Subcutaneous abdominal adipose tissue (tissue), 5 donors: ENCODE measurements around the gene CCDC78.

ENCODE experiments used
- H3K27ac ChIP-seq: one replicate; pipeline ENCODE4 v1.7.0; 2013; ENCODE audit warnings: low read depth, mild to moderate bottlenecking, inconsistent platforms, low read length, moderate library complexity
- H3K27me3 ChIP-seq, 5 donors: one replicate each; pipeline ENCODE4 v1.7.0; 2013; ENCODE audit warnings: low read length in 5 of 5, inconsistent platforms in 1 of 5; ENCODE audit not compliant: control insufficient read depth in 5 of 5, insufficient read depth in 4 of 5
- H3K36me3 ChIP-seq, 5 donors: one replicate each; pipeline ENCODE4 v1.7.0; 2013; ENCODE audit warnings: low read length in 5 of 5; ENCODE audit not compliant: control insufficient read depth in 5 of 5, insufficient read depth in 5 of 5
- H3K4me1 ChIP-seq, 5 donors: one replicate each; pipeline ENCODE4 v1.7.0; 2013; ENCODE audit warnings: low read length in 5 of 5, mild to moderate bottlenecking in 3 of 5, moderate library complexity in 1 of 5; ENCODE audit not compliant: control insufficient read depth in 5 of 5, insufficient read depth in 5 of 5
- H3K4me3 ChIP-seq, 5 donors: one replicate each; pipeline ENCODE4 v1.7.0; 2013; ENCODE audit warnings: low read length in 5 of 5, low read depth in 1 of 5
- H3K9ac ChIP-seq, 5 donors: one replicate each; pipeline ENCODE4 v1.7.0; 2013; ENCODE audit warnings: low read length in 5 of 5, mild to moderate bottlenecking in 4 of 5, moderate library complexity in 3 of 5
- H3K9me3 ChIP-seq, 5 donors: one replicate each; pipeline ENCODE4 v1.7.0; 2013; ENCODE audit warnings: low read length in 5 of 5; ENCODE audit not compliant: control insufficient read depth in 5 of 5
- donor health status: healthy.
- donor health status: healthy.
- donor health status: healthy.
- donor health status: healthy.
- donor health status: healthy.

The CCDC78 gene

GRCh38 chr16:711548-712320 is 14.5 kb downstream of the CCDC78 start:
- peaks cover 45 to 52% (median 52%) of the 10 kb centered on the region in 5 donors for H3K27me3 ChIP-seq
- peaks cover 0 to 25% (median 17%) of the 10 kb centered on the region in 5 donors for H3K4me1 ChIP-seq
- H3K36me3 ChIP-seq = no peaks in the 10 kb centered on the region
- no peaks in the 10 kb centered on the region for H3K9me3 ChIP-seq
- no peak overlapping the region for H3K27ac ChIP-seq
- no peak overlapping the region for H3K9ac ChIP-seq
- no peak overlapping the region for H3K4me3 ChIP-seq

DNA sequence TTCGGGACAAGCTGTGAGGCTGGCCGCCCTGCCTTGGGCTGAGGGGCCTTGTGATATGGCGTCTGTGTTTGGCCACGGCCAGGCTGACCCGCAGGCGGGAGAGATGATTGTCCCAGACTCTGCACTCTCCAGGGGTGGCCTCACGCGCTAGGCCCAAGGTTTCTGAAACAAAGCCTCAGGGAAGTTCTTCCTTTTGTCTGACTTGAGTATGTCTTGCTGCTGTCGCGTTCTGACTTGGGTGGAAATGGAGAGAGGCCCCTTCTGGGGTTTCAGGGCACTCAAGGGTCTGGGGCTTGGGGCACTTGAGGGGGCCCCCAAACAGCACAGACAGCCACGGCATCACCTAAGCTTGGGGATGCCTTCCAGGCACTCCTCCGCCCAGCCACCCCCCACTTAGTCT is 15.2 kb downstream of the CCDC78 start:
- Histone ChIP-seq H3K36me3 (no peaks in the 10 kb centered on the region), H3K4me3 (no peak overlapping the region), H3K9me3 (no peaks in the 10 kb centered on the region), H3K27me3 (peaks cover 47 to 55% (median 52%) of the 10 kb centered on the region in 5 donors), H3K27ac (no peak overlapping the region), H3K4me1 (peaks cover 0 to 24% (median 13%) of the 10 kb centered on the region in 5 donors), H3K9ac (no peak overlapping the region)

GRCh38 chr16:710500-711075 is 15.7 kb downstream of the CCDC78 start:
- no peak overlapping the region for H3K4me3 ChIP-seq
- peaks cover 0 to 19% (median 9%) of the 10 kb centered on the region in 5 donors for H3K4me1 ChIP-seq
- H3K9ac ChIP-seq = no peak overlapping the region
- no peaks in the 10 kb centered on the region for H3K36me3 ChIP-seq
- H3K27ac ChIP-seq = no peak overlapping the region
- peaks cover 47 to 57% (median 52%) of the 10 kb centered on the region in 5 donors for H3K27me3 ChIP-seq
- no peaks in the 10 kb centered on the region for H3K9me3 ChIP-seq

DNA sequence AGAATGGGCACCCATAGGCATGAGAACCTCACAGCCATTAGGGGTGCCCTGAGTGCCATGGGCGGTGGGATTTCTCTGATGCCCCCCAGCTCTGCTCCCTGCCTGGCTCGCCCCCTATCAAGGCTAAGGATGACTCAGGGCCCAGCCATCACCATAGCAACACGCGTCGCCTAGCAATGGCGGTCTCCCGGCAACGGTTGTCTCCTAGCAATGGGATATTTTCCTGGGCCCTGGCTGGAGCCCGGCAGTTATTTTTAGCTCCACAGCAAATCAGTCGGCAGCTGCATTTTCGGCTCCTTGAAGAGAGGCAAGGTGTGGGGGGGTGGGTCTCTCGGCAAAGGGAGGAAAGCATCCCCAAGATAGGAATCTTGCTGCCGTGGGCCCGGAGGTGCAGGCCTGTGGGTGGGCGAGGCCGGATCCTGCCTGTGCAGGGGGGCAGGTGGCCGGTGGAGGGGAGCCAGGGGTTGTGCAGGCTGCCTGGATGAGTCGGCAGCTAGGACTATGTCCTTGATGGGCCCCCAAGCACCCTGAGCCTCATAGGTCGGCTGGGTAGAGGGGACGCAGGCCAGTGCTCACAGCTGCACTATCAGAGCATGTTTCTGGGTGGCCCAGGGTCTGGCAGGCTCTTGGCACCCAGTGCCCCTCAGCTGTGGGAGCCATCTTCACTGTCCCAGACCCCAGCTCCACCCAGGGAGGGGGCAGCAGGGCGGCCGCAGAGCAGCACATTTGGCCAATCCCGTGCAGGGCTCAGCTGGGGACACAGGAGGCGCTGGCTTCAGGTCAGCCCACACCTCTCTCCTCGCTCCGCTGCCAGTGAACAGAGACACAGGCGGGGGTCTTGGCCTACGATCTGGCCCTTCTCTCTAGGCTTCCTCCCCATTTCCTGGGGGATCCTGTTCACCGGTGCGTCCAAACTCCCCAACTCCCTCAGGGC is 16.4 kb downstream of the CCDC78 start:
- Histone ChIP-seq H3K27me3 (peaks cover 49 to 60% (median 53%) of the 10 kb centered on the region in 5 donors), H3K4me3 (no peak overlapping the region), H3K4me1 (peaks cover 0 to 14% (median 6%) of the 10 kb centered on the region in 5 donors), H3K27ac (no peak overlapping the region), H3K9me3 (no peaks in the 10 kb centered on the region), H3K9ac (no peak overlapping the region), H3K36me3 (no peaks in the 10 kb centered on the region)

GRCh38 chr16:708959-709358 is 17.3 kb downstream of the CCDC78 start:
- Histone ChIP-seq H3K27me3 (peaks cover 58 to 69% (median 62%) of the 10 kb centered on the region in 5 donors), H3K9me3 (no peaks in the 10 kb centered on the region), H3K27ac (no peak overlapping the region), H3K9ac (no peak overlapping the region), H3K36me3 (no peaks in the 10 kb centered on the region), H3K4me3 (no peak overlapping the region), H3K4me1 (peaks cover 0 to 6% (median 0%) of the 10 kb centered on the region in 5 donors)

DNA sequence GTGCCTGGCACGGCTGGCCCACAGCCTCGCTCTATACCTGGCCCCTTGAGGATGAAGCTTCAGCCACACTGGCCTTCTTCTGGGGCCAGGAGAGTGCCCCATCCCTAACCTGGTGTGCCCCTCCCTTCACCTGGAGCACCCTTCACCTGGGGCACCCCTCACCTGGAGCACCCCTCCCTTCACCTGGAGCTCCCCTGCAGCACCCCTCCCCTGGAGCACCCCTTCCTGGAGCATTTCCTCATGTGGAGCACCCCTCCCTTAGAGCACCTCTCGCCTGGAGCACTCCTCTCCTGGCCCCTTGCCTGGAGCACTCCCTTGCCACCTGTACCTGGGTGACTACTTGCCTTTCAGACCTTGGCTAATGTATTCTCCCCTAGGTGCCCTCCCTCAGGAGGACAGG is 18.2 kb downstream of the CCDC78 start:
- no peaks in the 10 kb centered on the region for H3K36me3 ChIP-seq
- H3K9me3 ChIP-seq = no peaks in the 10 kb centered on the region
- no peak overlapping the region for H3K9ac ChIP-seq
- H3K4me1 ChIP-seq = peaks cover 0 to 5% (median 0%) of the 10 kb centered on the region in 5 donors
- peaks cover 67 to 78% (median 72%) of the 10 kb centered on the region in 5 donors for H3K27me3 ChIP-seq
- H3K4me3 ChIP-seq = no peak overlapping the region
- no peak overlapping the region for H3K27ac ChIP-seq

- no peak overlapping the region for H3K9ac ChIP-seq
- no peak overlapping the region for H3K27ac ChIP-seq
- H3K4me1 ChIP-seq = peaks cover 0 to 5% (median 0%) of the 10 kb centered on the region in 5 donors
- H3K36me3 ChIP-seq = no peaks in the 10 kb centered on the region
- peaks cover 74 to 87% (median 79%) of the 10 kb centered on the region in 5 donors for H3K27me3 ChIP-seq
- no peaks in the 10 kb centered on the region for H3K9me3 ChIP-seq
- H3K4me3 ChIP-seq = no peak overlapping the region
These were observed 19.1 kb downstream of the CCDC78 start for GRCh38 chr16:707062-707538.

GRCh38 chr16:706189-707061 is 19.8 kb downstream of the CCDC78 start:
- Histone ChIP-seq H3K27ac (no peak overlapping the region), H3K27me3 (peaks cover 81 to 92% (median 83%) of the 10 kb centered on the region in 5 donors), H3K36me3 (no peaks in the 10 kb centered on the region), H3K9me3 (no peaks in the 10 kb centered on the region), H3K4me1 (peaks cover 0 to 5% (median 0%) of the 10 kb centered on the region in 5 donors), H3K9ac (no peak overlapping the region), H3K4me3 (no peak overlapping the region)
